ENCODE results near the gene PCDHGC5. TPM values are rescaled to one million over a fixed set of nuclear protein-coding genes. Genes with fewer than 3 reads are reported as not detected.

The PCDHGC5 gene
- total RNA-seq, 1 experiment from 2014 or later, result 0.25 TPM

DNA sequence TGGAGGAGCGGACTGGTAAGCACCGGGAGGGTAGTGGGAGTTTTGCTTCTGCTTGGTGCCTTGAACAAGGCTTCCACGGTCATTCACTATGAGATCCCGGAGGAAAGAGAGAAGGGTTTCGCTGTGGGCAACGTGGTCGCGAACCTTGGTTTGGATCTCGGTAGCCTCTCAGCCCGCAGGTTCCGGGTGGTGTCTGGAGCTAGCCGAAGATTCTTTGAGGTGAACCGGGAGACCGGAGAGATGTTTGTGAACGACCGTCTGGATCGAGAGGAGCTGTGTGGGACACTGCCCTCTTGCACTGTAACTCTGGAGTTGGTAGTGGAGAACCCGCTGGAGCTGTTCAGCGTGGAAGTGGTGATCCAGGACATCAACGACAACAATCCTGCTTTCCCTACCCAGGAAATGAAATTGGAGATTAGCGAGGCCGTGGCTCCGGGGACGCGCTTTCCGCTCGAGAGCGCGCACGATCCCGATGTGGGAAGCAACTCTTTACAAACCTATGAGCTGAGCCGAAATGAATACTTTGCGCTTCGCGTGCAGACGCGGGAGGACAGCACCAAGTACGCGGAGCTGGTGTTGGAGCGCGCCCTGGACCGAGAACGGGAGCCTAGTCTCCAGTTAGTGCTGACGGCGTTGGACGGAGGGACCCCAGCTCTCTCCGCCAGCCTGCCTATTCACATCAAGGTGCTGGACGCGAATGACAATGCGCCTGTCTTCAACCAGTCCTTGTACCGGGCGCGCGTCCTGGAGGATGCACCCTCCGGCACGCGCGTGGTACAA, 12.6 kb upstream of the PCDHGC5 start:
- TF ChIP-seq, protein P1, sequence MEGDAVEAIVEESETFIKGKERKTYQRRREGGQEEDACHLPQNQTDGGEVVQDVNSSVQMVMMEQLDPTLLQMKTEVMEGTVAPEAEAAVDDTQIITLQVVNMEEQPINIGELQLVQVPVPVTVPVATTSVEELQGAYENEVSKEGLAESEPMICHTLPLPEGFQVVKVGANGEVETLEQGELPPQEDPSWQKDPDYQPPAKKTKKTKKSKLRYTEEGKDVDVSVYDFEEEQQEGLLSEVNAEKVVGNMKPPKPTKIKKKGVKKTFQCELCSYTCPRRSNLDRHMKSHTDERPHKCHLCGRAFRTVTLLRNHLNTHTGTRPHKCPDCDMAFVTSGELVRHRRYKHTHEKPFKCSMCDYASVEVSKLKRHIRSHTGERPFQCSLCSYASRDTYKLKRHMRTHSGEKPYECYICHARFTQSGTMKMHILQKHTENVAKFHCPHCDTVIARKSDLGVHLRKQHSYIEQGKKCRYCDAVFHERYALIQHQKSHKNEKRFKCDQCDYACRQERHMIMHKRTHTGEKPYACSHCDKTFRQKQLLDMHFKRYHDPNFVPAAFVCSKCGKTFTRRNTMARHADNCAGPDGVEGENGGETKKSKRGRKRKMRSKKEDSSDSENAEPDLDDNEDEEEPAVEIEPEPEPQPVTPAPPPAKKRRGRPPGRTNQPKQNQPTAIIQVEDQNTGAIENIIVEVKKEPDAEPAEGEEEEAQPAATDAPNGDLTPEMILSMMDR (IDR thresholded peaks at IDR 0.05; ENCODE audit: insufficient read depth in 1 of 2, low read depth in 1 of 2, low read length in 1 of 2, severe bottlenecking in 1 of 2, unreplicated experiment in 1 of 2), result no peak
- H3K4me3 Mint-ChIP-seq (ENCODE audit: unreplicated experiment), result no peak overlapping the region
- DNase-seq, result no peak
- Histone ChIP-seq H3K4me3 (ENCODE audit: low read depth, low read length) (no peak overlapping the region), H3K36me3 (ENCODE audit: control insufficient read depth, insufficient read depth, low read length) (no peaks in the 10 kb centered on the region), H3K27me3 (replicated peaks; ENCODE audit: control insufficient read depth, insufficient read depth, low read length) (no peaks in the 10 kb centered on the region), H3K9me3 (no peaks in the 10 kb centered on the region), H3K4me1 (no peaks in the 10 kb centered on the region)
- no peaks in the 10 kb centered on the region for H3K36me3 Mint-ChIP-seq (ENCODE audit: insufficient read depth, unreplicated experiment)
- no peaks in the 10 kb centered on the region for H3K4me1 Mint-ChIP-seq (ENCODE audit: low read depth, unreplicated experiment)
- no TSS peak for BruUV-seq (replicated peaks)
- POLR2A ChIA-PET, result no interaction called here
- H3K27me3 Mint-ChIP-seq (ENCODE audit: insufficient read depth, unreplicated experiment), result no peaks in the 10 kb centered on the region
- intact Hi-C loops (cut with micrococcal nuclease; ENCODE audit: unreplicated experiment), result no loop called here
- CTCF ChIA-PET, result no interaction called here
- H3K9me3 Mint-ChIP-seq (ENCODE audit: unreplicated experiment), result no peaks in the 10 kb centered on the region
- no peak overlapping the region for H3K27ac Mint-ChIP-seq (ENCODE audit: unreplicated experiment)

DNA sequence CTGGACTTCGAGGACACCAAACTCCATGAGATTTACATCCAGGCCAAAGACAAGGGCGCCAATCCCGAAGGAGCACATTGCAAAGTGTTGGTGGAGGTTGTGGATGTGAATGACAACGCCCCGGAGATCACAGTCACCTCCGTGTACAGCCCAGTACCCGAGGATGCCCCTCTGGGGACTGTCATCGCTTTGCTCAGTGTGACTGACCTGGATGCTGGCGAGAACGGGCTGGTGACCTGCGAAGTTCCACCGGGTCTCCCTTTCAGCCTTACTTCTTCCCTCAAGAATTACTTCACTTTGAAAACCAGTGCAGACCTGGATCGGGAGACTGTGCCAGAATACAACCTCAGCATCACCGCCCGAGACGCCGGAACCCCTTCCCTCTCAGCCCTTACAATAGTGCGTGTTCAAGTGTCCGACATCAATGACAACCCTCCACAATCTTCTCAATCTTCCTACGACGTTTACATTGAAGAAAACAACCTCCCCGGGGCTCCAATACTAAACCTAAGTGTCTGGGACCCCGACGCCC, 11.8 kb upstream of the PCDHGC5 start:
- intact Hi-C loops (cut with micrococcal nuclease; ENCODE audit: unreplicated experiment), result no loop called here
- ChIA-PET POLR2A (no interaction called here), CTCF (no interaction called here)
- H3K9me3 Mint-ChIP-seq (ENCODE audit: unreplicated experiment), result no peaks in the 10 kb centered on the region
- no peaks in the 10 kb centered on the region for H3K4me1 ChIP-seq
- no peaks in the 10 kb centered on the region for H3K27me3 Mint-ChIP-seq (ENCODE audit: insufficient read depth, unreplicated experiment)
- H3K36me3 ChIP-seq (ENCODE audit: control insufficient read depth, insufficient read depth, low read length), result no peaks in the 10 kb centered on the region
- H3K27me3 ChIP-seq (replicated peaks; ENCODE audit: control insufficient read depth, insufficient read depth, low read length), result no peaks in the 10 kb centered on the region
- H3K9me3 ChIP-seq, result no peaks in the 10 kb centered on the region
- no peak for DNase-seq
- H3K4me3 ChIP-seq (ENCODE audit: low read depth, low read length), result no peak overlapping the region
- H3K4me1 Mint-ChIP-seq (ENCODE audit: low read depth, unreplicated experiment), result no peaks in the 10 kb centered on the region
- no peak overlapping the region for H3K27ac Mint-ChIP-seq (ENCODE audit: unreplicated experiment)
- TF ChIP-seq, protein P1 (IDR thresholded peaks at IDR 0.05; ENCODE audit: insufficient read depth in 1 of 2, low read depth in 1 of 2, low read length in 1 of 2, severe bottlenecking in 1 of 2, unreplicated experiment in 1 of 2), result no peak
- no peak overlapping the region for H3K4me3 Mint-ChIP-seq (ENCODE audit: unreplicated experiment)
- H3K36me3 Mint-ChIP-seq (ENCODE audit: insufficient read depth, unreplicated experiment), result no peaks in the 10 kb centered on the region
- no TSS peak for BruUV-seq (replicated peaks)

DNA sequence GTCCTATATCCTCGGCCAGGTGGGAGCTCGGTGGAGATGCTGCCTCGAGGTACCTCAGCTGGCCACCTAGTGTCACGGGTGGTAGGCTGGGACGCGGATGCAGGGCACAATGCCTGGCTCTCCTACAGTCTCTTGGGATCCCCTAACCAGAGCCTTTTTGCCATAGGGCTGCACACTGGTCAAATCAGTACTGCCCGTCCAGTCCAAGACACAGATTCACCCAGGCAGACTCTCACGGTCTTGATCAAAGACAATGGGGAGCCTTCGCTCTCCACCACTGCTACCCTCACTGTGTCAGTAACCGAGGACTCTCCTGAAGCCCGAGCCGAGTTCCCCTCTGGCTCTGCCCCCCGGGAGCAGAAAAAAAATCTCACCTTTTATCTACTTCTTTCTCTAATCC, 11.1 kb upstream of the PCDHGC5 start:
- no peak overlapping the region for H3K4me3 Mint-ChIP-seq (ENCODE audit: unreplicated experiment)
- Histone ChIP-seq H3K36me3 (ENCODE audit: control insufficient read depth, insufficient read depth, low read length) (no peaks in the 10 kb centered on the region), H3K4me1 (no peaks in the 10 kb centered on the region), H3K27me3 (replicated peaks; ENCODE audit: control insufficient read depth, insufficient read depth, low read length) (no peaks in the 10 kb centered on the region), H3K9me3 (no peaks in the 10 kb centered on the region), H3K4me3 (ENCODE audit: low read depth, low read length) (no peak overlapping the region)
- no peaks in the 10 kb centered on the region for H3K4me1 Mint-ChIP-seq (ENCODE audit: low read depth, unreplicated experiment)
- ChIA-PET POLR2A (no interaction called here), CTCF (interaction anchor here (0.6 kb wide), 1 partner anchor 32 kb away, joined by 4 read pairs; no protein-coding TSS in a partner anchor)
- H3K27ac Mint-ChIP-seq (ENCODE audit: unreplicated experiment), result no peak overlapping the region
- no peaks in the 10 kb centered on the region for H3K9me3 Mint-ChIP-seq (ENCODE audit: unreplicated experiment)
- intact Hi-C loops (cut with micrococcal nuclease; ENCODE audit: unreplicated experiment), result no loop called here
- no peak for DNase-seq
- no peaks in the 10 kb centered on the region for H3K36me3 Mint-ChIP-seq (ENCODE audit: insufficient read depth, unreplicated experiment)
- no peaks in the 10 kb centered on the region for H3K27me3 Mint-ChIP-seq (ENCODE audit: insufficient read depth, unreplicated experiment)
- TF ChIP-seq, protein P1 (IDR thresholded peaks at IDR 0.05; ENCODE audit: insufficient read depth in 1 of 2, low read depth in 1 of 2, low read length in 1 of 2, severe bottlenecking in 1 of 2, unreplicated experiment in 1 of 2), result no peak
- BruUV-seq (replicated peaks), result no TSS peak

Measured in Caco-2 (cell line).